ENCODE data around the gene UGT1A4.

UGT1A4 gene

GRCh38 chr2:233792720-233793119 is 74.2 kb downstream of the UGT1A4 start:
- DNase-seq: no peak

GRCh38 chr2:233793465-233794127 is 75.1 kb downstream of the UGT1A4 start:
- no peak for DNase-seq

GRCh38 chr2:233794128-233794658 is 75.7 kb downstream of the UGT1A4 start:
- DNase-seq: no peak

DNA sequence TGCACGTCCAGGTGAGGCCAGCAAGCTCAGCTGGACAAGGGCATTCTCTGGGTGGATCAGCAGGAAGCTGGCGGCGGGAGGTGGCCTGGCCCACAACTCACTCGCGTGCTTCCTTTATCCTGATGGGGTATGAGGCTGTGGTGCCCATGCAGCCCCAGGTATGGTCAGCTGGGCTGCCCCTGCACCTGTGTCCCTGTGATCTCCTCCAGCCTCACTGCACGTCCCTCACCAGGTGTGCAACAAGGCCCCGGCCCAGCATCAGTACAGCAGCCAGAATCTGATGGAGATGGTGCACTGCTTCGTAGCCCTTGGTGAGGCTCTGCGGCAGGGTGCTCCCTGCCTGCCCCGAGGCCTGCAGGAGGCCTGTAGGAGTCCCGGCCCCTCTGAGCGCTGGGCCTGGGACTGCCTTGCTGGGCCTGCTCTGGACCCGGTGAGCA is 77.2 kb downstream of the UGT1A4 start:
- DNase-seq: no peak

DNA sequence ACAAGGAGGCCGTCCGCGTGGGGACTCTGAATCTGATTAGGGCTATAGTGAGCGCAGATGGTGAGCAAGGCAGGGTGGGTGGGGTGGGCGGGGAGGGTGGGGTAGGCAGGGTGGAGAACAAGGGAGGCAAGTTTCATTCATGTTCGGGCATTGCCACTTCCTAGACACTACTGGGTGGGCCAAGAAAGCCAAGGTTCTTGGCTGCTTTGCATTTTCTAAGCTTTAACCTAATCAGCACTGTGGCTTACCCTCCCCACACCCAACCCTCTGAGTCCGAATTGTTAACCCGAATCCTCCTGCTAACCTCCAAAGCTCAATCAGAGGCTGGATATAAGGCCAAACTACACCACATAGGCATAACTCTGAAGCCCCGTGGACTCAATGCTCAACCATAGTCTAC is 77.7 kb downstream of the UGT1A4 start:
- DNase-seq: no peak

DNA sequence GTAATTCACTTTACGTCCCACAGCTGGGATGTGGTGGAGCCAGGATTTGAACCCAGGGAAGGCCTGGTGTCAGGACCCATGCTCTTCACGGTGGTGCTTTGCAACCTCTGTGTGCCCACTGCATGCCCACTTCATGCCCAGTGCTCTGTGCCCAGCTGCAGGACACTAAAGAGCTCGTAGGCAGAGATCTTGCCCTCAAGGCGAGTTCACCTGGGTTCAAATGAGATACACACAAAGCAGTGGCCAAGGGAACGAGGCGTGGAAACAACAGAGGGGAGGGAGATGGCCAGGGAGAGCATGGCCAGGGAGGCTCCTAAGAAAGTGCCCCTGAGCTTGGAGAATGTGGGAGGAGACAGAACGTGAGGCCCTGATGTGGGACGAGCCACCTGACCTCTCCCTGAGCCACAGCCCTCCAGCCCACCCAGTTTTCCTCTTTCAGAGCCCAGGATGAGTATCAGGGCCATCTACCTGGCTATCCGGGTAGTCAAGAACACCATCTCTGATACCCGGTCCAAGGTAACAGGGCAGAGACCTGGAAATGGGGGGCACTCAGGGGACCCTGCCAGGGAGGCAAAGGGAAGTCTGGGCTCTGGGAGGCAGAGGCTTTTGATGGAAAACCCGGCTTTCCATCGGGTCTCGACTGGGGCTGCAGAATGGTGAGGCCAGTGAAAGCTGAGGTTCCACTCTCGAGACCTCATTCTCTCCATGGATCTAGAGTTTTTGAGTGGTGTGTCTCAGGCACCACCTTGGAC is 80.0 kb downstream of the UGT1A4 start:
- DNase-seq: no peak

GRCh38 chr2:233799087-233799665 is 80.6 kb downstream of the UGT1A4 start:
- no peak for DNase-seq

DNA sequence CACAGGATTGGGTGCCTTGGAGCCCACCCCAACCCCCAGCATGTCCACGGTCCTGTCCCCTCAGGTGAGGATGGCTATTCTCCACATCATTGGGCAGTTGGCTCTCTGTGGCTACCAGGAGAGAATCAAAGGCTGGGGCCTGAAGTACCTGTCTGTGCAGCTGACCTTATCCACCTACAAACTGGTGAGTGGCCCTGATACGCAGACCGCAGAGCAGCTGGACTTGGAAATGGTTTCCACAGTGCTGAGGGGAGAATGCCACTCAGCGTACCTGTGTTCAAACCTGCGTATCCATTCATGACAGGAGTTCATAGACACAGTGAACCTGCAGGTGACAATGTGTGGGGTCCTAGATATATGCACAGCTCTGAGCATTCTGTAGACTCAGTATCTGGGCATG is 81.2 kb downstream of the UGT1A4 start:
- DNase-seq: no peak

- DNase-seq: no peak
Measured at GRCh38 chr2:233800208-233800607, 81.7 kb downstream of the UGT1A4 start.

- no peak for DNase-seq
Measured at GRCh38 chr2:233801357-233802131, 83.0 kb downstream of the UGT1A4 start.

GRCh38 chr2:233802132-233802815 is 83.7 kb downstream of the UGT1A4 start:
- DNase-seq: no peak

GRCh38 chr2:233803292-233803911 is 84.9 kb downstream of the UGT1A4 start:
- DNase-seq: no peak

GRCh38 chr2:233803994-233804393 is 85.5 kb downstream of the UGT1A4 start:
- DNase-seq: no peak

DNA sequence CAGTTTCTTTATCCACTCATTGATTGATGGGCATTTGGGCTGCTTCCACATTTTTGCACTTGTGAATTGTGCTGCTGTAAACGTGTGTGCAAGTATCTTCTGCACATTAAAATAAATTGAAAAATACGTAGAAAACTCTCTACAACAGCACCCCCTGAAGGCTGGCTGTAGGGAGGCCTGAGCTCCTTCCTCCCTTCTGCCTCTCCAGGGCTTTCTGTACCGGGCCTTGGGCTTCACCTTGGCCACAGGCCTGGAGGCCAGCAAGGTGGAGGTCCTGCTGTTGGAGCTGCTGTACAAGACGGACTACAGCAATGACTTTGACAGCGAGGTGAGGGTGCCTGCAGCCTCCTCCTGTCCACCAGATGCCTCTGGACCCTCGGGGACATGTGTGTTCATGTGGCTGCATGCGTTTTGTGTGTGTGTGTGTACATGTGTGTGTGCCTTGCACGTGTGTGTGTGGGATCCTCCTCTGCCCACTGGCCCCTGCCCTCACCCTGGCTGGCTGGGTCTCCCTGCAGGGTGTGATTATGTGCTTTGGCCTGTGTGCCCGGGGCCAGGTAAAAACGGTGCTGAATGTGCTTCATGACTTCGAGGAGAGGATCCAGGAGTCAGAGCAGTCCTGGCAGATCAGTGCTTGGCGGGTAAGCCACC is 88.8 kb downstream of the UGT1A4 start:
- DNase-seq: no peak

DNA sequence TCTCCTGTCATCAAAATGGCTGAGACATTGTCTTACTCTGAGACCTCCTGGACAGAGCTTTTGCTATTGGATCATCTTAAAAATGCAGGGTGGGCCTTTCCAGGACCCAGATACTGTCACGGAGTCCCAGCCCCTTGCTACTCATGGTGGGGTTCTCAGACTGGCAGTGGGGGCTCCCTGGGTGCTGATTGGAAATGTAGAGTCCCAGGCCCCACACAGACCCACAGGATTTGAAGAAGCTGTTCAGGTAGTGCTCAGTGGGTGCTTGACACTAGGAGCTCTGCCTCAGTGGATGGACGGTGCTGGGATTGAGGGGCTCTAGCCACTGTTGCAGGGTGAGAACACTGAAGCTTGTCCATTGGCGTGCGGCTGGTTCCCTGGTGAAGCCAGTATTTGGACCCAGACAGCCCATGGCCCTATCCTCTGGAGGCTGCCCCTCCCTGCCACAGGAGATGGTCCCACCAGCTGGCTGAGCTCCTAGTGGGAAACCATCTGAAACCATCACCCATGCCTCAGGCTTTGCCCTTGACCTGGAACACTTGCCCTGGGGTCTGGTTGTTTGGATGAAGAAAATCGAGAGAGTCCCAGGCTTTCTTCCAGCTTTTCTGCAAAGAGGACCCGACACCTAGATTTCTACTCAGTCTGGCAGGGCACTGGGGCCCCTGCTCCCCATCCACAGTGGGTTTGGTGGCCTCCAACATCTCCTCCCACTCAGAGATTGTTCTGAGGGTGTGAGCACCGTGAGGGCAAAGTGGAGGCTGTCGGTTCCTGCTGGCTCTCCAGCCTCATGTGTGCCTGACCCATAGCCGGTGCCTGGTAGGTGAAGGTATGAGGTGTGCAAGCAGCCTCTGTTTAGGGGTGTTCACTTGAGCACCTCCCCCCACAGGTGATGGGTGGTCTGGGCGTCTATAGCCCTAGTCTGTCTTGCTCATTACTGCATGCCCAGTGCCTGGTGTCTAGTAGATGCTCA is 89.7 kb downstream of the UGT1A4 start:
- DNase-seq: no peak

- DNase-seq: no peak
Measured at GRCh38 chr2:233810385-233810784, 91.8 kb downstream of the UGT1A4 start.

DNA sequence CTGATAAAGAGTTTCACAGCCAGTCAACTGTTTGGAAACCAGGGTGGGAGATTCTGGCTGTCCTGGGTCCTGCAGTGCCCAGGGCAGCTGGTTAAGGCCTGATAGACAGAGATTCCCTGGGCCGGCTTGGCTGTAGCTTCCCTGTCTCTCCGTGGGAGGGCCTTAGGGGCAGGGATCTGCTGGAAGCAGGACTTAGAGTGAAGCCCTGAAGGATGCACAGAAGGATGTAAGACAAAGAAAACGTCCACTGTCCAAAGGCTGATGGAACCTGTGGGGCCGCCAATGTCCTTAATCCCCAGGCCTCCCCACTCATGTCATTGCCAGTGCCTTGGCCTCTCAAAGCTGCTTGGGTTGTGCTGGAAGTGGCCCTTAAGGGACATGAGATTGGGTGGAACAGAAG is 92.6 kb downstream of the UGT1A4 start:
- DNase-seq: no peak

- no peak for DNase-seq
Measured at GRCh38 chr2:233811732-233812131, 93.2 kb downstream of the UGT1A4 start.

- no peak for DNase-seq
Measured at GRCh38 chr2:233813236-233814055, 94.9 kb downstream of the UGT1A4 start.
